ENCODE results near the gene S100PBP. TPM values are rescaled to one million over a fixed set of nuclear protein-coding genes. Genes with fewer than 3 reads are reported as not detected.
A peak's percentile ranks its signal among the peaks of the same experiment; 100 is the strongest.

The S100PBP gene
- total and polyA plus RNA-seq, 2 of the 13 experiments (the other 11 are each of a cell fraction or from before 2014, with no cell fraction given) = 20.4 to 26.1 TPM

DNA sequence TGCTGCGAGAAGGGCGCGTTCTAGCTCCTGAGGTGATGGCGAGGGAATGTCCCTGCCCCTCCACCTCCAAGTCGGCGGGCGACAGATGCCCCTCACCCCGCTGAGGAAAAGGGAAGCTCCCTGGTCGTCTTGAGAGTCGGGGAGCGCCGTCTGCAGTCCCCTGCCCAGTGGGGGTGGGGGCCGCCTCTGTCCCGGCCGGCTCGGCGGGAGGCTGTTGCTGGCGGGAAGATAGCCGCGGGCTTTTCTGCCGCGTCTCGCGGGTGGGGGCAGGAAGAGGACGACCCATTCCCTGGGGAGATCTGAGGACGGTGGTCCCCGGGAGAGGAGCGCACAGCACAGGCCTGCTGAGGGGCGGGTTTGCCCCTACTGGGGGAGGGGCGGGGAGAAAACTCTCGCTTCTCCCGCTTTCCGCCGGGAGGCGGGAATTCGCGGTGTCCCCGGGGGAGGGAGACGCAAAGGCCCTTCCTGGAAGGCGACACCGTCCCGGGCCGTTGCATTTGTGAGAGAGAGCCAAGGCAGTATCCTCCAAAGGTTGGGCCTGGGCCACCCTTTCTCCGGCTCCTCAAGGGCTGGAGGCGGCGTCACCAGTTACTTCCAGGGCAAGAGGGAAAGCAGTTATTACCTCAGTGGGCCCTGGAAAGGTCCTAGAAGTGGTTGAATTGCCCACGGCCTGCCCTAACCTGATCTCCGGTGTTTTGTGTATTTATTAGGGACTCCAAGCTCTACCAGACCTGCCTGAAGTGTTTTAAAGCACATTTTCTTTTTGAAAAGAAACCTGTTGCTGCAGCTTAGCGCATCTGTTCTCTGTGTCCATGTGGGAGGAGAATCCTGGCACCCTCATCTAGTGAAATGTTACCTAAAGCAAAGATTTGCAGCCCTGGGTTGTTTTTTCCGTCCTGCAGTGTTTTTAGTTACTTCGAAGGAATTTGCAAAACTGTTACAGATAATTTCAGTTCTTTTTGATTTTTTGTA, 648 bp downstream of the S100PBP start (continued):
- TF ChIP-seq, protein P1, sequence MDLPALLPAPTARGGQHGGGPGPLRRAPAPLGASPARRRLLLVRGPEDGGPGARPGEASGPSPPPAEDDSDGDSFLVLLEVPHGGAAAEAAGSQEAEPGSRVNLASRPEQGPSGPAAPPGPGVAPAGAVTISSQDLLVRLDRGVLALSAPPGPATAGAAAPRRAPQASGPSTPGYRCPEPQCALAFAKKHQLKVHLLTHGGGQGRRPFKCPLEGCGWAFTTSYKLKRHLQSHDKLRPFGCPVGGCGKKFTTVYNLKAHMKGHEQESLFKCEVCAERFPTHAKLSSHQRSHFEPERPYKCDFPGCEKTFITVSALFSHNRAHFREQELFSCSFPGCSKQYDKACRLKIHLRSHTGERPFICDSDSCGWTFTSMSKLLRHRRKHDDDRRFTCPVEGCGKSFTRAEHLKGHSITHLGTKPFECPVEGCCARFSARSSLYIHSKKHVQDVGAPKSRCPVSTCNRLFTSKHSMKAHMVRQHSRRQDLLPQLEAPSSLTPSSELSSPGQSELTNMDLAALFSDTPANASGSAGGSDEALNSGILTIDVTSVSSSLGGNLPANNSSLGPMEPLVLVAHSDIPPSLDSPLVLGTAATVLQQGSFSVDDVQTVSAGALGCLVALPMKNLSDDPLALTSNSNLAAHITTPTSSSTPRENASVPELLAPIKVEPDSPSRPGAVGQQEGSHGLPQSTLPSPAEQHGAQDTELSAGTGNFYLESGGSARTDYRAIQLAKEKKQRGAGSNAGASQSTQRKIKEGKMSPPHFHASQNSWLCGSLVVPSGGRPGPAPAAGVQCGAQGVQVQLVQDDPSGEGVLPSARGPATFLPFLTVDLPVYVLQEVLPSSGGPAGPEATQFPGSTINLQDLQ (CRISPR knock-in tag; IDR thresholded peaks at IDR 0.05) = no peak
- TF ChIP-seq CBFB (CRISPR knock-in tag; IDR thresholded peaks at IDR 0.05) (no peak), FOXA3 (CRISPR knock-in tag; IDR thresholded peaks at IDR 0.05) (no peak), JARID2 (CRISPR knock-in tag; IDR thresholded peaks at IDR 0.05; ENCODE audit: insufficient replicate concordance) (no peak), ZMYM4 (CRISPR knock-in tag; IDR thresholded peaks at IDR 0.05) (no peak; the same call in 1 of the 2 replicates), SMAD3 (CRISPR knock-in tag; IDR thresholded peaks at IDR 0.05) (no peak), POLR2G (IDR thresholded peaks at IDR 0.05; ENCODE audit: low read depth, low read length) (peak; percentile 66), SP2 (CRISPR knock-in tag; IDR thresholded peaks at IDR 0.05) (no peak; the same call in 1 of the 2 replicates)
- TF ChIP-seq, protein P2, sequence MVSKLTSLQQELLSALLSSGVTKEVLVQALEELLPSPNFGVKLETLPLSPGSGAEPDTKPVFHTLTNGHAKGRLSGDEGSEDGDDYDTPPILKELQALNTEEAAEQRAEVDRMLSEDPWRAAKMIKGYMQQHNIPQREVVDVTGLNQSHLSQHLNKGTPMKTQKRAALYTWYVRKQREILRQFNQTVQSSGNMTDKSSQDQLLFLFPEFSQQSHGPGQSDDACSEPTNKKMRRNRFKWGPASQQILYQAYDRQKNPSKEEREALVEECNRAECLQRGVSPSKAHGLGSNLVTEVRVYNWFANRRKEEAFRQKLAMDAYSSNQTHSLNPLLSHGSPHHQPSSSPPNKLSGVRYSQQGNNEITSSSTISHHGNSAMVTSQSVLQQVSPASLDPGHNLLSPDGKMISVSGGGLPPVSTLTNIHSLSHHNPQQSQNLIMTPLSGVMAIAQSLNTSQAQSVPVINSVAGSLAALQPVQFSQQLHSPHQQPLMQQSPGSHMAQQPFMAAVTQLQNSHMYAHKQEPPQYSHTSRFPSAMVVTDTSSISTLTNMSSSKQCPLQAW (CRISPR knock-in tag; IDR thresholded peaks at IDR 0.05) = peak; percentile 40; the same call in 1 of the 2 replicates
- TF ChIP-seq, protein P3, sequence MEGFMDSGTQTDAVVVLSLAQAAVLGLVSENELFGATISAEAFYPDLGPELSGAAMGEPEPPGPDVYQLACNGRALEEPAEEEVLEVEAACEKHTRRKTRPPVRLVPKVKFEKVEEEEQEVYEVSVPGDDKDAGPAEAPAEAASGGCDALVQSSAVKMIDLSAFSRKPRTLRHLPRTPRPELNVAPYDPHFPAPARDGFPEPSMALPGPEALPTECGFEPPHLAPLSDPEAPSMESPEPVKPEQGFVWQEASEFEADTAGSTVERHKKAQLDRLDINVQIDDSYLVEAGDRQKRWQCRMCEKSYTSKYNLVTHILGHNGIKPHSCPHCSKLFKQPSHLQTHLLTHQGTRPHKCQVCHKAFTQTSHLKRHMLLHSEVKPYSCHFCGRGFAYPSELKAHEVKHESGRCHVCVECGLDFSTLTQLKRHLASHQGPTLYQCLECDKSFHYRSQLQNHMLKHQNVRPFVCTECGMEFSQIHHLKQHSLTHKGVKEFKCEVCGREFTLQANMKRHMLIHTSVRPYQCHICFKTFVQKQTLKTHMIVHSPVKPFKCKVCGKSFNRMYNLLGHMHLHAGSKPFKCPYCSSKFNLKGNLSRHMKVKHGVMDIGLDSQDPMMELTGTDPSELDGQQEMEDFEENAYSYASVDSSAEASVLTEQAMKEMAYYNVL (CRISPR knock-in tag; IDR thresholded peaks at IDR 0.05; ENCODE audit: borderline replicate concordance) = no peak
- TF ChIP-seq, protein P4, sequence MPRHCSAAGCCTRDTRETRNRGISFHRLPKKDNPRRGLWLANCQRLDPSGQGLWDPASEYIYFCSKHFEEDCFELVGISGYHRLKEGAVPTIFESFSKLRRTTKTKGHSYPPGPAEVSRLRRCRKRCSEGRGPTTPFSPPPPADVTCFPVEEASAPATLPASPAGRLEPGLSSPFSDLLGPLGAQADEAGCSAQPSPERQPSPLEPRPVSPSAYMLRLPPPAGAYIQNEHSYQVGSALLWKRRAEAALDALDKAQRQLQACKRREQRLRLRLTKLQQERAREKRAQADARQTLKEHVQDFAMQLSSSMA (CRISPR knock-in tag; IDR thresholded peaks at IDR 0.05) = no peak
- TF ChIP-seq, protein P5, sequence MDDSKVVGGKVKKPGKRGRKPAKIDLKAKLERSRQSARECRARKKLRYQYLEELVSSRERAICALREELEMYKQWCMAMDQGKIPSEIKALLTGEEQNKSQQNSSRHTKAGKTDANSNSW (CRISPR knock-in tag; IDR thresholded peaks at IDR 0.05; ENCODE audit: borderline replicate concordance) = no peak
- TF ChIP-seq, protein P6, sequence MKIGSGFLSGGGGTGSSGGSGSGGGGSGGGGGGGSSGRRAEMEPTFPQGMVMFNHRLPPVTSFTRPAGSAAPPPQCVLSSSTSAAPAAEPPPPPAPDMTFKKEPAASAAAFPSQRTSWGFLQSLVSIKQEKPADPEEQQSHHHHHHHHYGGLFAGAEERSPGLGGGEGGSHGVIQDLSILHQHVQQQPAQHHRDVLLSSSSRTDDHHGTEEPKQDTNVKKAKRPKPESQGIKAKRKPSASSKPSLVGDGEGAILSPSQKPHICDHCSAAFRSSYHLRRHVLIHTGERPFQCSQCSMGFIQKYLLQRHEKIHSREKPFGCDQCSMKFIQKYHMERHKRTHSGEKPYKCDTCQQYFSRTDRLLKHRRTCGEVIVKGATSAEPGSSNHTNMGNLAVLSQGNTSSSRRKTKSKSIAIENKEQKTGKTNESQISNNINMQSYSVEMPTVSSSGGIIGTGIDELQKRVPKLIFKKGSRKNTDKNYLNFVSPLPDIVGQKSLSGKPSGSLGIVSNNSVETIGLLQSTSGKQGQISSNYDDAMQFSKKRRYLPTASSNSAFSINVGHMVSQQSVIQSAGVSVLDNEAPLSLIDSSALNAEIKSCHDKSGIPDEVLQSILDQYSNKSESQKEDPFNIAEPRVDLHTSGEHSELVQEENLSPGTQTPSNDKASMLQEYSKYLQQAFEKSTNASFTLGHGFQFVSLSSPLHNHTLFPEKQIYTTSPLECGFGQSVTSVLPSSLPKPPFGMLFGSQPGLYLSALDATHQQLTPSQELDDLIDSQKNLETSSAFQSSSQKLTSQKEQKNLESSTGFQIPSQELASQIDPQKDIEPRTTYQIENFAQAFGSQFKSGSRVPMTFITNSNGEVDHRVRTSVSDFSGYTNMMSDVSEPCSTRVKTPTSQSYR (CRISPR knock-in tag; IDR thresholded peaks at IDR 0.05; ENCODE audit: borderline replicate concordance) = peak; percentile 84
- TF ChIP-seq, protein P7, sequence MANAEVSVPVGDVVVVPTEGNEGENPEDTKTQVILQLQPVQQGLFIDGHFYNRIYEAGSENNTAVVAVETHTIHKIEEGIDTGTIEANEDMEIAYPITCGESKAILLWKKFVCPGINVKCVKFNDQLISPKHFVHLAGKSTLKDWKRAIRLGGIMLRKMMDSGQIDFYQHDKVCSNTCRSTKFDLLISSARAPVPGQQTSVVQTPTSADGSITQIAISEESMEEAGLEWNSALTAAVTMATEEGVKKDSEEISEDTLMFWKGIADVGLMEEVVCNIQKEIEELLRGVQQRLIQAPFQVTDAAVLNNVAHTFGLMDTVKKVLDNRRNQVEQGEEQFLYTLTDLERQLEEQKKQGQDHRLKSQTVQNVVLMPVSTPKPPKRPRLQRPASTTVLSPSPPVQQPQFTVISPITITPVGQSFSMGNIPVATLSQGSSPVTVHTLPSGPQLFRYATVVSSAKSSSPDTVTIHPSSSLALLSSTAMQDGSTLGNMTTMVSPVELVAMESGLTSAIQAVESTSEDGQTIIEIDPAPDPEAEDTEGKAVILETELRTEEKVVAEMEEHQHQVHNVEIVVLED (CRISPR knock-in tag; IDR thresholded peaks at IDR 0.05; ENCODE audit: borderline replicate concordance) = no peak; the same call in 1 of the 2 replicates
